ENCODE results near the gene MB21D2. TPM values are rescaled to one million over a fixed set of nuclear protein-coding genes. Genes with fewer than 3 reads are reported as not detected.

MB21D2 gene
- total RNA-seq, 1 experiment from 2014 or later: 2.8 TPM

GRCh38 chr3:192804502-192804901 lies 113.2 kb downstream of the MB21D2 start:
- no peak for DNase-seq (ENCODE audit: low read depth, low spot score)
- ATAC-seq: no peak

GRCh38 chr3:192802957-192803899 lies 114.4 kb downstream of the MB21D2 start:
- Histone ChIP-seq H3K36me3 (ENCODE audit: control insufficient read depth in 1 of 2, insufficient read depth in 2 of 2, low read length in 2 of 2) (no peaks in the 10 kb centered on the region), H3K27ac (ENCODE audit: low read depth, low read length) (no peak overlapping the region), H2AFZ (ENCODE audit: low read depth, low read length, poor library complexity, severe bottlenecking) (no peak overlapping the region), H3K27me3 (ENCODE audit: insufficient read depth, low read length) (no peaks in the 10 kb centered on the region), H3K4me2 (ENCODE audit: low read length) (no peak overlapping the region), H4K20me1 (ENCODE audit: insufficient read depth) (0 out of 2 replicates have a peak, but pooled peaks cover 6% of the 10 kb centered on the region), H3K9me2 (ENCODE audit: insufficient read depth) (no peaks in the 10 kb centered on the region), H3K4me3 (replicated peaks in 1 of 2; ENCODE audit: low read depth in 1 of 2, low read length in 2 of 2) (no peak overlapping the region), H3K9me3 (ENCODE audit: control insufficient read depth in 1 of 2, insufficient read depth in 1 of 2, low read depth in 1 of 2, low read length in 2 of 2) (no peaks in the 10 kb centered on the region), H3K79me2 (ENCODE audit: insufficient read depth, low read length) (no peaks in the 10 kb centered on the region), H3K9ac (ENCODE audit: low read length) (no peak overlapping the region), H3K4me1 (ENCODE audit: control insufficient read depth in 1 of 2, insufficient read depth in 2 of 2, low read length in 2 of 2) (no peaks in the 10 kb centered on the region)
- peak; percentile 54 for TF ChIP-seq RAD21 (IDR thresholded peaks at IDR 0.05; ENCODE audit: low read depth)
- peak; percentile 52 to 68 (median 56) for TF ChIP-seq CTCF (IDR thresholded peaks at IDR 0.05 in 2 of 3, conservative IDR thresholded peaks at IDR 0.05 in 1 of 3; ENCODE audit: borderline replicate concordance in 1 of 3, insufficient read depth in 1 of 3, low read depth in 2 of 3, low read length in 2 of 3)
- no peak for TF ChIP-seq REST (IDR thresholded peaks at IDR 0.05; ENCODE audit: low read depth)
- TF ChIP-seq CBX3 (IDR thresholded peaks at IDR 0.05; ENCODE audit: low read depth): no peak
- no peak for TF ChIP-seq ATF3 (IDR thresholded peaks at IDR 0.05)
- no peak for TF ChIP-seq POLR2AphosphoS5 (IDR thresholded peaks at IDR 0.05; ENCODE audit: low read depth, low read length)
- ChIA-PET POLR2A (no interaction called here), CTCF (interaction anchor here (0.8 to 2.7 kb wide), 5 partner anchors 10 to 338 kb away, joined by 3 to 10 read pairs (median 3); no protein-coding TSS in a partner anchor), RAD21 (ENCODE audit: low non-redundant PET in 1 of 2, low total read pairs in 2 of 2, uncharacterized antibody in 2 of 2, unreplicated experiment in 2 of 2) (no interaction called here)
- DNase-seq (ENCODE audit: low read depth, low spot score) (peak; percentile 38), ATAC-seq (peak; percentile 82)
- intact Hi-C loops (cut with micrococcal nuclease): loop anchor here (1.0 kb wide), 2 partner anchors 237 to 336 kb away; no protein-coding TSS in a partner anchor
- no TSS peak for BruUV-seq (replicated peaks)

More at GRCh38 chr3:192804502-192804901, 113.2 kb downstream of the MB21D2 start:
- no peak for TF ChIP-seq YY1 (IDR thresholded peaks at IDR 0.05; ENCODE audit: extremely low read depth, insufficient replicate concordance, low read depth, low read length)
- TF ChIP-seq JUND (IDR thresholded peaks at IDR 0.05): no peak
- no peak for TF ChIP-seq CBX3 (IDR thresholded peaks at IDR 0.05; ENCODE audit: low read depth)
- TF ChIP-seq ATF3 (IDR thresholded peaks at IDR 0.05): no peak
- no peak for TF ChIP-seq CEBPB (IDR thresholded peaks at IDR 0.05; ENCODE audit: low read depth)
- H3K36me3 ChIP-seq (ENCODE audit: control insufficient read depth in 1 of 2, insufficient read depth in 2 of 2, low read length in 2 of 2): no peaks in the 10 kb centered on the region
- 0 out of 2 replicates have a peak, but pooled peaks cover 6% of the 10 kb centered on the region for H4K20me1 ChIP-seq (ENCODE audit: insufficient read depth)
- ChIA-PET RAD21 (ENCODE audit: low non-redundant PET in 1 of 2, low total read pairs in 2 of 2, uncharacterized antibody in 2 of 2, unreplicated experiment in 2 of 2) (no interaction called here), POLR2A (no interaction called here), CTCF (interaction anchor here (1.5 kb wide), 1 partner anchor 9 kb away, joined by 3 read pairs; no protein-coding TSS in a partner anchor)
- H3K9ac ChIP-seq (ENCODE audit: low read length): no peak overlapping the region
- no TSS peak for BruUV-seq (replicated peaks)
- no peaks in the 10 kb centered on the region for H3K27me3 ChIP-seq (ENCODE audit: insufficient read depth, low read length)
- no peaks in the 10 kb centered on the region for H3K79me2 ChIP-seq (ENCODE audit: insufficient read depth, low read length)
- no peak overlapping the region for H3K27ac ChIP-seq (ENCODE audit: low read depth, low read length)
- no peaks in the 10 kb centered on the region for H3K9me2 ChIP-seq (ENCODE audit: insufficient read depth)
- no peaks in the 10 kb centered on the region for H3K9me3 ChIP-seq (ENCODE audit: control insufficient read depth in 1 of 2, insufficient read depth in 1 of 2, low read depth in 1 of 2, low read length in 2 of 2)
- no peaks in the 10 kb centered on the region for H3K4me1 ChIP-seq (ENCODE audit: control insufficient read depth in 1 of 2, insufficient read depth in 2 of 2, low read length in 2 of 2)
- no peak overlapping the region for H3K4me2 ChIP-seq (ENCODE audit: low read length)
- H2AFZ ChIP-seq (ENCODE audit: low read depth, low read length, poor library complexity, severe bottlenecking): no peak overlapping the region
- intact Hi-C loops (cut with micrococcal nuclease): no loop called here
- H3K4me3 ChIP-seq (replicated peaks in 1 of 2; ENCODE audit: low read depth in 1 of 2, low read length in 2 of 2): no peak overlapping the region

Measured in HCT116 (cell line).